ENCODE results near the gene LRRTM3.

The LRRTM3 gene

GRCh38 chr10:66931949-66932343, 6.1 kb downstream of the LRRTM3 start:
- DNase-seq (ENCODE audit: low spot score) (no peak), FAIRE-seq (no peak)

GRCh38 chr10:66934711-66935110, 8.9 kb downstream of the LRRTM3 start:
- FAIRE-seq, result no peak

GRCh38 chr10:66940965-66941364, 15.1 kb downstream of the LRRTM3 start:
- no peak for FAIRE-seq
- DNase-seq (ENCODE audit: low spot score), result no peak

More at GRCh38 chr10:66934711-66935110, 8.9 kb downstream of the LRRTM3 start:
- DNase-seq (ENCODE audit: low spot score), result no peak

GRCh38 chr10:66941491-66941890, 15.7 kb downstream of the LRRTM3 start:
- FAIRE-seq (no peak), DNase-seq (ENCODE audit: low spot score) (no peak)

GRCh38 chr10:66942407-66942806, 16.6 kb downstream of the LRRTM3 start:
- no peak for DNase-seq (ENCODE audit: low spot score)
- FAIRE-seq, result no peak

- DNase-seq (ENCODE audit: low spot score) (no peak), FAIRE-seq (no peak)
Observed at GRCh38 chr10:66943590-66943989, 17.8 kb downstream of the LRRTM3 start.

GRCh38 chr10:66951896-66952295, 26.1 kb downstream of the LRRTM3 start:
- no peak for FAIRE-seq
- DNase-seq (ENCODE audit: low spot score), result no peak

GRCh38 chr10:66958466-66958865, 32.6 kb downstream of the LRRTM3 start:
- FAIRE-seq, result no peak
- no peak for DNase-seq (ENCODE audit: low spot score)

GRCh38 chr10:66964946-66965345, 39.1 kb downstream of the LRRTM3 start:
- FAIRE-seq, result no peak
- no peak for DNase-seq (ENCODE audit: low spot score)

GRCh38 chr10:66980246-66980815, 54.5 kb downstream of the LRRTM3 start:
- FAIRE-seq (no peak), DNase-seq (ENCODE audit: low spot score) (no peak)

GRCh38 chr10:66981361-66982052, 55.7 kb downstream of the LRRTM3 start:
- no peak for FAIRE-seq
- DNase-seq (ENCODE audit: low spot score), result no peak

GRCh38 chr10:66982053-66982420, 56.2 kb downstream of the LRRTM3 start:
- no peak for DNase-seq (ENCODE audit: low spot score)
- no peak for FAIRE-seq

- DNase-seq (ENCODE audit: low spot score) (no peak), FAIRE-seq (no peak)
Observed at GRCh38 chr10:66982792-66983474, 57.1 kb downstream of the LRRTM3 start.

- no peak for DNase-seq (ENCODE audit: low spot score)
- FAIRE-seq, result no peak
Observed at GRCh38 chr10:66983475-66983818, 57.6 kb downstream of the LRRTM3 start.

- FAIRE-seq (no peak), DNase-seq (ENCODE audit: low spot score) (no peak)
Observed at GRCh38 chr10:66990143-66990830, 64.5 kb downstream of the LRRTM3 start.

GRCh38 chr10:66996996-66997395, 71.2 kb downstream of the LRRTM3 start:
- FAIRE-seq (no peak), DNase-seq (ENCODE audit: low spot score) (no peak)

GRCh38 chr10:66999762-67000545, 74.1 kb downstream of the LRRTM3 start:
- FAIRE-seq (no peak), DNase-seq (ENCODE audit: low spot score) (no peak)

- DNase-seq (ENCODE audit: low spot score) (no peak), FAIRE-seq (no peak)
Observed at GRCh38 chr10:67004690-67005089, 78.9 kb downstream of the LRRTM3 start.

GRCh38 chr10:67005981-67006380, 80.1 kb downstream of the LRRTM3 start:
- FAIRE-seq (no peak), DNase-seq (ENCODE audit: low spot score) (no peak)

GRCh38 chr10:67011480-67011879, 85.6 kb downstream of the LRRTM3 start:
- FAIRE-seq (no peak), DNase-seq (ENCODE audit: low spot score) (no peak)

- DNase-seq (ENCODE audit: low spot score) (no peak), FAIRE-seq (no peak)
Observed at GRCh38 chr10:67011981-67012380, 86.1 kb downstream of the LRRTM3 start.

- FAIRE-seq, result no peak
Observed at GRCh38 chr10:67015225-67015624, 89.4 kb downstream of the LRRTM3 start.

More at GRCh38 chr10:67015225-67015624, 89.4 kb downstream of the LRRTM3 start:
- no peak for DNase-seq (ENCODE audit: low spot score)
